GM10847 (cell line): ENCODE results near the gene CCR4.

Source experiments
- POLR2A ChIP-seq: IDR thresholded peaks from 2 replicates; pipeline ENCODE4 v1.6.1; 2011; ENCODE audit not compliant: insufficient read length; ENCODE audit errors: extremely low read depth

The CCR4 gene

DNA sequence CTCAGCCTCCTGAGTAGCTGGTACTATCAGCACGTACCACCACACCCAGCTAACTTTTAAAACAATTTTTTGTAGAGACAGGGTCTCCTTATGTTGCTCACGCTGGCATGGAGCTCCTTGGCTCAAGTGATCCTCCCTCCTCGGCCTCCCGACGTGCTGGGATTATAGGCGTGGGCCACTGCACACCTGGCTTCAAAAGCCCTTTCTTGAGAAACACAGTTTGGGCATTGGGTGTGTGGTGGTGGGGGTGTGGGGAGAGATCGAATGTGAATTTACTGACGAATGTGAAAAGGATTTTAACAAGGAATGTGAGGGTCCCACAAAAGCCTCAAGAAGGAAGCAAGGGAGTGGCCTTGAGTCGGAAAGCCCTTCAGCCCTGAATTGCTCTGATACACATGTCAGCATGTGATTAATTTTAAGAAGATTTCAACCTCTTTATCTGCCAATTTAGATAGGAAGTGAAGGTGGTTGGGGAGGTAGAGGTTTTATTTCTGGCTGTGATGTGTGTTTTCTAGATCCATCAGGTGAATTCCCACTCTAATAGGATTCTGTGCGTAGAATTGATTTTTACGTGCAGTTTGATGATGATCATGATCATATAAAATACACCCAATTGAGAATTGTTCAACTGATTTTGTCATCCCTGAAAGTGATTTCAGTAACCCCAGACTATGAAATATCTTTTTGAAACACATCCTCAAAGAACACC, 1.1 kb downstream of the CCR4 start:
- TF ChIP-seq POLR2A: no peak

DNA sequence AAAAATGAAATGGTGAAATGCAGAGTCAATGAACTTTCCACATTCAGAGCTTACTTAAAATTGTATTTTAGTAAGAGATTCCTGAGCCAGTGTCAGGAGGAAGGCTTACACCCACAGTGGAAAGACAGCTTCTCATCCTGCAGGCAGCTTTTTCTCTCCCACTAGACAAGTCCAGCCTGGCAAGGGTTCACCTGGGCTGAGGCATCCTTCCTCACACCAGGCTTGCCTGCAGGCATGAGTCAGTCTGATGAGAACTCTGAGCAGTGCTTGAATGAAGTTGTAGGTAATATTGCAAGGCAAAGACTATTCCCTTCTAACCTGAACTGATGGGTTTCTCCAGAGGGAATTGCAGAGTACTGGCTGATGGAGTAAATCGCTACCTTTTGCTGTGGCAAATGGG, 3.1 kb downstream of the CCR4 start:
- TF ChIP-seq POLR2A: no peak

DNA sequence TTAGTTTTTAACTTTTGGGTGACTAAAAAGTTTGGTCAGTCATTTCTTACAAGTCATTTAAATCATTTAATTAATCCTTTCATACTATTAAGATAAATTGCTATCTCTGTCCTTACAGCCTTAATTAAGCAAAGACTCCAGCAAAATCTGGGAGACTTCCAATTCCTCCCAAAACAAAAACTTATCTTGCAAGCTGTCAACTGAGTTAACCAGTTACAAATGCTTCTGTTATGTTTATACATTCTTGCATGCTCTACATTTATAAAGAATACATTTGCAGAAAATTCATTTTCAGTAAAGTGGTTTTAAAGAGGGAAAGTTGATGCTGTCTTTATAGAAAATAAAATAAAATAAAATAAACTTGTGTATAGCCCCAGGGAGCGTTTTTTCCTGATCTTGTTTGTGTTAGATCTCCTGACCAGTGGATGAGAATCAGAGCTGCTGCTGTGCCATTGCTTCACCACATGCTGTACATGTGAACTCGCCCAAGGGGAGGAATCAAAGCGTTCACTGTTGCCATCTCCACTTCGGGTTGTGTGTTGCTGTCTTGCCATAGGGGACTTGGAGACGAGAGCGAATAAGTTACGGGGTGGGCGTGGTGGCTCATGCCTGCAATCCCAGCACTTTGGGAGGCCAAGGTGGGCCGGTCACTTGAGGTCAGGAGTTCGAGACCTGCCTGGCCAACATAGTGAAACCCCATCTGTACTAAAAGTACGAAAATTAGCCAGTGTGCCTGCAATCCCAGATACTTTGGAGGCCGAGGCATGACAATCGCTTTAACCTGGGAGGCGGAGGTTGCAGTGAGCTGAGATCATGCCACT, 5.5 kb downstream of the CCR4 start:
- no peak for TF ChIP-seq POLR2A

DNA sequence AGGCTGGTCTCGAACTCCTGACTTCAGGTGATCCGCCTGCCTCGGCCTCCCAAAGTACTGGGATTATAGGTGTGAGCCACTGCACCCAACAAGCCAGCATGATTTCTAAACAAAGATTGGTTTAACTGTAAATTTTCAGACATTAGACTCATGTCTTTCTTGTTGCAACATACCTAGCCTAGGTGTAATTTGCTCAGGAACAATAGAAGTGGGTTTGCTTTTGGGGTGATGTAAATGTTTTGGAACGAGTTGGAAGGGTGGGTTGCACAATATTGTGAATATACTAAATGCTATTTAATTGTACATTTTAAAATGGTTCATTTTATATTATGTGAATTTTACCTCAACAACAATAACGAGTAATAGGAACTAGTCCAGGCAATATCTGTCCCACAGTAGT, 7.1 kb downstream of the CCR4 start:
- TF ChIP-seq POLR2A: no peak

DNA sequence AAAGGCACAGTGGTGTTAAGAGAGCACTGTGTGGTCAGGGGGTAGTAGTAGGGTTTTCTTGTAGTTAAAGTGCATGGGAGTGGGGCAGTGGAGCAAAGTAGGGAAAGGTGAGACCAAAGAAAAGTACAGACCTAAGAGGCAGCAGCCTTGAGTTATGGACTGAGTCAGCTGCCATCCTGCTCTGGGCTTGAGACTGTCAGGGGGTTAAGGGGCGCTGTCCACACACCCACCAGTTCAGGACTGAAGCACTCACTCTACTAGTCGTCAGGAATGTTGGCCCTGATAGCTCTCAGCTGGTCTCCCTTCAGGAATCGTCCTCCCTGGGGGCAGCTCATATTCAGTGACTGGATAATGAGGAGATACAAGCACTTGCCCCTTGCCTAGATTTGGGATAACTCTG, 7.9 kb downstream of the CCR4 start:
- TF ChIP-seq POLR2A: no peak

DNA sequence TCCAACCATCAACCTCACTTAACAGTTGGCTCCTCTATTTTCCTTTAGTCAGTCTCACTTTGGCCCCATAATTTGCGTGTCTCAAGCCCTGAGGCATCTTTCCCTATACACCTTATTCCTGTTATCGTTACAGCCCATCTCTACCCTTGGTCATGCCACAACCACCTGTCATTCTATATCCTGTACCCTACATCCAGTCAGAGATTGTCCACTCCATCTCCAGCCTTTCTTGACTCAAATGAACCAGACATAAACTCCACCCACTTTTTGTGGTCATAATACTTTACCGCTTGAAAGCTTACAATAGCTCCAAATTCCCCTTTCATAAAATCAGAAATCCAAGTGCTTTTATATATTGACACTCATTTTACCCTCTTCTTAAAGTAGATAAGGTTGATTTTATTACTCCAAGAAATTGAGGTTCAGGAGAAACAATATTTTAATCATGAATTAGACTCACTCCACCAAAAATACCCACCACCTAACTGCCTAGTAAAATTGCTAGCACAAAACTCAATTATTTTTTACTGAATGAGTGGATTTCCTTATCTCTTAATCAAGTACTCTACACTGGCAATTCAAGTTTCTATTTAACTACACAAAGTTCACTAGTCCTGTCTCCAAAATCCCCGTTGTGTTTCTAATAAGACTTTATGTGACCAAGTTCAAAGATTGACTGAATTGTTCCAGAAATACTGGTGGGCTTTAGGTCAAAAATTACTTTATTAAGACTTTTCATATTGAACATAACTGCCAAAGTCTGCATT, 9.1 kb downstream of the CCR4 start:
- TF ChIP-seq POLR2A: no peak

DNA sequence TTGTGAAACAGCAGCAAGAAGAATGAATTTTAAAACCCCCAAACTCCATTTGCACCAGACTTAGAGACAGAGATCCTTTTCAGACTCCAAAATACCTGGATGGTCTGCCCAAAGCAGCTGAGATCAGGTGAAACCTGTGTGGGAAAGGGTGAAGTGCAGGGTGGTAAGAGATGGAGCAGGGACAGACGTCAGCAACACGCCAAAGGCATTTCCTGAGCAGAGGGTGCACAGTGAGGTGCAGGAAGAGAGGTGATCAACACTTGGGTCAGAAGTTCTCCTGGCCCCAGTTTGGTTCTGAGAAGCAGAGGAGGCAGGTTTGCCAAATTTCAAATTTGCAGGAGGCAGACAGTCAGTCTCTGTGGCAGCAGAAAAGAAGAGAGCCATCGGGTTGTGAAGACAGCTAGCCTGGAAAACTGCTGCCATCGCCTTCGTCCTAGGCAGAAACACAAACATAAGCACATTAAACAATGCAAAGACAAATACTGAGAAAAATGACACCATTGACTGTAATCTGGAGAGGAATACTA, 9.8 kb downstream of the CCR4 start:
- TF ChIP-seq POLR2A: no peak

DNA sequence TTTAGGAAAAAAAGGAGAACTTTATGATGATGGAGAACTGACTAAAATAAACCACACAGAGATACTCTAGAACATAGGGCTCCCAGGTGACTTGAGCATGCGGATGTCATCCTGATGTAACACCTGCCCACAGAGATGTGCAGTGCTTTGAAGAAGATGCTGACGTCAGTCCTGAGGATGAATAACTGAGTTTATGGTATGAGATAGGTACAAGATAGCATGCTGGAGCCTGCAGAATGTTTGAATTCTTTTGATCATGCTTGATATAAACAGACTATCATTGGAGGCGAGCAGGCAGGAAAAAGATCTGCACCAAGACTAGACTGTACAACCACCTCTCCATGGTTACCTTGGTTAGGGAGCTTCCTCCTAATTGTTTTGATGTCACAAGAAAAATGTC, 12.4 kb downstream of the CCR4 start:
- TF ChIP-seq POLR2A: no peak

DNA sequence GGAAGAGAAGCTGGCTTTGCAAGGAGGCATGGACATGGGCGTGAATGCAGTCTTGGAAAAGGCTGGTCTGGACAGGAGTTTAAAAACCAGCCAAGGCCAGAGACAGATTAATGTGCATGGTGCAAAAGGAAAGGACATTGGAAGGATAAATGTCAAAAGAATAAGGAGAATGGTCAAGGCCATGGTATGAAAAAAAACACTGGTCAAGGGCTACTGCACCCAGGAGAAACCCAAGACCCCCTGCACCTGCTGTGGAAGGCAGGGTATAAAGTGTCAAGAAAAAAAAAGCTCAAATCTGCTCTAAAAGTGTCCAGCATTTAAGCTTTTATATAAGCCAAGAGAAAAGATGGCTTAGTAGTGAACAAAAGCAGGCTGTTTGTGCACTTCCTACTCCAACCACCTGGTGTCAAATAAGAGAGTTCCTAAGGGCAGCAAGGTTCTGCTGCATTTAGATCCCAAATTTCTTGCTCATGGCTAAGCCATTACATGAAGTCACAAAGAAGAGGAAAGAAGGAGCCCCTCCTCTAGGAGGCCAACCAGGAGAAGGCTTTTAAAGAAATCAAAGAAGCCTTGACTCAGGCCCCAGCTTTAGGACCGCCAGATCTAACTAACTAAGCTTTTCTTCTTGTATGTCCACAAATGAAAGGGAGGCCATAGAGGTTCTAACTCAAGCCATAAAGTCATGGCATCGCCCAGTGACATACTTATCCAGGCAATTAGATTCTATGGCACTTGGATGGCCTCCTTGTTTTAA, 16.9 kb downstream of the CCR4 start:
- no peak for TF ChIP-seq POLR2A

DNA sequence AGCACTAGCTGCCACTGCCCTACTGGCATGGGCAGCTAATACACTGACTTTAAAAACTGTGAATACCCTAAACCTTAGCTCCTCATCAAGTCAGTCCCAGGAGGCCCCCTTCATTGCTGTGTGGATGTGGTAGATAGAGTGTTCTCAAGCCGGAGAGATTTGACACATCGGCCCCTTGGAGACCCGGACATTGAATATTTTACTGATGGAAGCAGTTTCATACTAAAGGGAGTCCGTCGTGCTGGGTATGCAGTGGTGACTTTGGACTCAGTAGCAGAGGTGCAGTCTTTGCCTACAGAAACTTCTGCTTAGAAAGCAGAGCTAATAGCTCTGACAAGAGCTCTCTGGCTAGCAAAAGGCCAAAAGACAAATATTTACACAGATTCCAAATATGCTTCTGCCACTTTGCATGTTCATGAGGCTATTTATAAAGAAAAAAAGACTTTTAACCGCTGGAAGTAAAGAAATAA, 17.5 kb downstream of the CCR4 start:
- TF ChIP-seq POLR2A: no peak

DNA sequence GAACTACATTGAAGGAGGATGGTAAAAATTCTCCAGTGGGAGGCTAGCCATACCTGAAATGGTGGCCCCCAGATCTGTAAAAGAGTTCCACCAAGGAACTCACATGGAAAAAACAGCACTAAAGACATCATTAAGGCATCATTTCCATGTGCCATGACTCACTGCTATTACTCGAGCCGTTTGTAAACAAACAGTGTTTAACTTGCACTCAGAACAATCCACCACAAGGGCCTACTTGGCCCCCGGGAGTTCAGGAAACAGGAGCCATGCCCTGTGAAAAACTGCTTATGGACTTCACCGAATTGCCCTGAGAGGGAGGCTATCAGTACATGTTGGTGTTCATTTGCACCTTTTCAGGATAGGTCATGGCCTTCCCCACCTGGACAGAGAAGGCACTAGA, 18.2 kb downstream of the CCR4 start:
- TF ChIP-seq POLR2A: no peak

DNA sequence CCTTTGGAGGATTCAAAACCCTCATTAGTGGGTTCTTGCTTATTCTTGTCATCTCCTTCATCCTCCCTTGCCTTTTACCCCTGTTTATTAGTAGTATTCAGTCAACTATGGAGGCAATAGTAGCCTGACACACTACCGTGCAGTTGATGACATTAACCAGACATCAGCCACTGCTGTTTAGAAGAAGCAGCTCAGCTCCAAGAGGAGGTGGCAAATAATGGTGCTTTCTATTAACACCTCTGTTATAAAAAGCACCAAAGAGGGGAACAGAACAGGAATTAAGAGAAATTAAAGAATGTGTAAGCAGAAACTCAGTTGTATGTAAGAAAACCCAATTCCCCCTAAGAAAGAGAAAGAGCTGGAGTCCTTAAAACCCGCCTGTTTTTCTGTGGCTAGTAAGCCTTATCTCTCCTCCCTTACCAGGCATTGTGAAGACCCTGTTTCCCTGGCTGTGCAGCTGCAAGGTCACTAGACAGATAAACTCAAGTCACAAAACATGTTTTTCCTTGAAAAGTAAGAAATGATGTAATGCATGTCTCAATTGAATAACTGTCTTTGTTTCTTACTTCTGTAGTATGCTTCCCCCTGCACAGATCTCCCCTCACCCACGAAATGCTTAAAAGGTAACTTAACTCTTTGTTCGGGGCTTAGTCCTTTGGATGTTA, 21.2 kb downstream of the CCR4 start:
- no peak for TF ChIP-seq POLR2A

DNA sequence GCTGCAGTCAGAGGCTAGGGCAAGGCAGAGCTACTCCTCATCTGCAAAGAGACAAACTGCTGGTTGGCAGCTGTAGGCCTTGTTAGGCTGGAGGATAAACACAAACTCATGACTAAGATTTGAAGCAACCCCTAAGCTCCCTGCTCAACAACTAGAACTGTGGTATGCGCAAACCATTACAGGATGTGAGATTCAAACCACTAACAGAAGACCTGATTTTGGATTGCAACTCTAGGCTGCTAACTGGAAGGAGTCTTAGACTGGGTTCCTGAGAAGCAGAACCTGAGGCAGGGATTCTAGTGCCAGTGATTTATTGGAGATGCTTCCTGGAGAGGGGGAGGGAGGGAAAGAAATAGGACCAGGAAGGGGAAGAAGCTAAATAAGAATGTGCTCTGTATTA, 22.5 kb downstream of the CCR4 start:
- TF ChIP-seq POLR2A: no peak

DNA sequence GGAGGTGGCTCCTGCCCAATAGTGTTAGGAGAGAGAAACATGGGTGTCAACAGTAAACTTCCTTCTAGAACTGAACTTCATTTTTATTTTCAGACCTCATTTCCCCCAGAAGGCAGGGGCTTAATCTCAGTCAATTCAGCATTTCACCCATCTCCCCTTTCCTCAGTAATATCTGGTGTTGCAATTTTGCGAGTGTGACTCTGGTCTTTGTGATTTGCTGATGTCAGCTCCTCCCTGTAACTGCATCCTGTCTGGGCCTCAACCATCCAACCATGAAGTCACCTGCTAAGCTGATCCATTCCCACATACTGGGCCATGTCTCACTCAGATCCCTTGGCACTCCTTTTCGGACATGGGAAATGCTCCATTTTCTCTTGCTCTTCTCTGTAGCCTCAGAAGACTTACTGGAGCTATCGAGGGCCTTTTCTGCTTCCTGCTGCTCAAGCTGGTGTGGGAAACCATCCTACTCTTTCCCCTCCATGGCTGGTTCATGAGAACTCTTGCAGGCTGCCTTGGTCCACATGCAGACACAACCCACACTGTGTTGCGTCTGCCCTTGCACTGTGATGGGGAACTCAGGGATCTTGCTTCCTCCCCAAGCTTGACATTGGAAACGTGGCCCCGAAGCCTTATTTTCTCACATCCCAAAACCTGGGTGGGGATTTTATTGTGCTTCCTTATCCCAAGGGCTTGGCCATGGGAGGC, 24.6 kb downstream of the CCR4 start:
- no peak for TF ChIP-seq POLR2A
